ENCODE results near the gene TMEM131.

GRCh38 chr2:97851172-97851571, 144.6 kb downstream of the TMEM131 start:
- no peak for TF ChIP-seq CTCF (conservative IDR thresholded peaks at IDR 0.05; ENCODE audit: low read depth in 2 of 2)
- TF ChIP-seq JUNB (IDR thresholded peaks at IDR 0.05; ENCODE audit: unreplicated experiment): no peak
- TF ChIP-seq EZH2 (IDR thresholded peaks at IDR 0.05; ENCODE audit: low read depth, unreplicated experiment): no peak
- TF ChIP-seq EZH2phosphoT487 (IDR thresholded peaks at IDR 0.05; ENCODE audit: unreplicated experiment): no peak
- no peak for TF ChIP-seq POLR2AphosphoS5 (IDR thresholded peaks at IDR 0.05; ENCODE audit: low read depth)
- TF ChIP-seq CREB1 (CRISPR knock-in tag; IDR thresholded peaks at IDR 0.05; ENCODE audit: low read depth): no peak
- no peak for TF ChIP-seq STAT1 (IDR thresholded peaks at IDR 0.05; ENCODE audit: unreplicated experiment)
- no peak for TF ChIP-seq ETS1 (IDR thresholded peaks at IDR 0.05)
